ENCODE data around the gene TXNRD3. TPM values are rescaled to one million over a fixed set of nuclear protein-coding genes. Genes with fewer than 3 reads are reported as not detected.

The TXNRD3 gene
- total RNA-seq, 2 experiments from 2014 or later, result not detected

DNA sequence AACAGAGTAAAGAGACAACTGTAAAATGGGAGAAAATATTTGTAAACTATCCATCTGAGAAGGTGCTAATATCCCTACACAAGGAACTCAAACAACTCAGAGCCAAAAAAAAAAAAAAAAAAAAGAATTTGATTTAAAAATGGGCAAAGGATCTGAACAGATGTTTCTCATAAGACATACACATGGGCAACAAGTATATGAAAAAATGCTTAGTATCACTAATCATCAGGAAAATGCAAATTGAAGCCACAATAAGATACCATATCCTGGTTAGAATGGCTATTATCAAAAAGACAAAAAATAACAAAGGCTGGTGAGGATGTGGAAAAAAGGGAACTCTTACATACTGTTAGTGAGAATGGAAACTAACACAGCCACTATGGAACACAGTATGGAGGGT lies 36.2 kb downstream of the TXNRD3 start:
- H2AFZ ChIP-seq (ENCODE audit: low read length), result no peak overlapping the region
- H3K4me3 ChIP-seq (ENCODE audit: low read depth, low read length, poor library complexity, severe bottlenecking), result no peak overlapping the region
- no peaks in the 10 kb centered on the region for H3K9me3 ChIP-seq (ENCODE audit: low read length)
- no peak overlapping the region for H3K27ac ChIP-seq (ENCODE audit: low read depth, low read length, poor library complexity, severe bottlenecking)
- POLR2A ChIA-PET, result interaction anchor here (0.7 kb wide), 1 partner anchor 13 kb away, joined by 7 read pairs; no protein-coding TSS in a partner anchor
- CTCF ChIA-PET (ENCODE audit: unreplicated experiment), result no interaction called here
- H3K4me1 ChIP-seq (ENCODE audit: insufficient read depth, low read length, poor library complexity, severe bottlenecking), result no peaks in the 10 kb centered on the region
- no TSS peak for BruUV-seq (replicated peaks)
- H3K4me2 ChIP-seq (ENCODE audit: low read length), result no peak overlapping the region
- H4K20me1 ChIP-seq (ENCODE audit: insufficient read depth, low read length), result no peaks in the 10 kb centered on the region
- intact Hi-C loops (cut with micrococcal nuclease; ENCODE audit: unreplicated experiment), result no loop called here
- TF ChIP-seq EZH2phosphoT487 (IDR thresholded peaks at IDR 0.05; ENCODE audit: borderline replicate concordance, low read depth, low read length), result no peak
- TF ChIP-seq, protein P1, sequence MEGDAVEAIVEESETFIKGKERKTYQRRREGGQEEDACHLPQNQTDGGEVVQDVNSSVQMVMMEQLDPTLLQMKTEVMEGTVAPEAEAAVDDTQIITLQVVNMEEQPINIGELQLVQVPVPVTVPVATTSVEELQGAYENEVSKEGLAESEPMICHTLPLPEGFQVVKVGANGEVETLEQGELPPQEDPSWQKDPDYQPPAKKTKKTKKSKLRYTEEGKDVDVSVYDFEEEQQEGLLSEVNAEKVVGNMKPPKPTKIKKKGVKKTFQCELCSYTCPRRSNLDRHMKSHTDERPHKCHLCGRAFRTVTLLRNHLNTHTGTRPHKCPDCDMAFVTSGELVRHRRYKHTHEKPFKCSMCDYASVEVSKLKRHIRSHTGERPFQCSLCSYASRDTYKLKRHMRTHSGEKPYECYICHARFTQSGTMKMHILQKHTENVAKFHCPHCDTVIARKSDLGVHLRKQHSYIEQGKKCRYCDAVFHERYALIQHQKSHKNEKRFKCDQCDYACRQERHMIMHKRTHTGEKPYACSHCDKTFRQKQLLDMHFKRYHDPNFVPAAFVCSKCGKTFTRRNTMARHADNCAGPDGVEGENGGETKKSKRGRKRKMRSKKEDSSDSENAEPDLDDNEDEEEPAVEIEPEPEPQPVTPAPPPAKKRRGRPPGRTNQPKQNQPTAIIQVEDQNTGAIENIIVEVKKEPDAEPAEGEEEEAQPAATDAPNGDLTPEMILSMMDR (conservative IDR thresholded peaks at IDR 0.05; ENCODE audit: low read length), result no peak
- no peaks in the 10 kb centered on the region for H3K36me3 ChIP-seq (ENCODE audit: insufficient read depth, low read length)
- H3K79me2 ChIP-seq (ENCODE audit: insufficient read depth, low read depth, low read length), result no peaks in the 10 kb centered on the region
- no peak for DNase-seq (ENCODE audit: low spot score)
- H3K9me2 ChIP-seq (ENCODE audit: insufficient read depth, low read length), result no peaks in the 10 kb centered on the region

DNA sequence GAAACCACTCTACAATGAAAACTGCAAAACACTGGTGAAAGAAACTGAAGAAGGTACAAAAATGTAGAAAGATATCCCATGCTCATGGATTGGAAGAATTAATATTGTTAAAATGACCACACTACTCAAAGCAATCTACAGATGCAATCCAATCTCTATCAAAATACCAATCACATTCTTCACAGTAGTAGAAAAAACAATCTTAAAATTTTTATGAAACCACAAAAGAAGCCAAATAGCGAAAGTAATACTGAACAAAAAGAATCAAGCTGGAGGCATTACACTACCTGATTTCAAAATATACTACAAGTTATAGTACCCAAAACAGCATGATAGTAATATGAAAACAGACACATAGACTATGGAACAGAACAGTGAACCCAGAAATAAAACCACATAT lies 36.9 kb downstream of the TXNRD3 start:
- H3K79me2 ChIP-seq (ENCODE audit: insufficient read depth, low read depth, low read length), result no peaks in the 10 kb centered on the region
- H3K4me1 ChIP-seq (ENCODE audit: insufficient read depth, low read length, poor library complexity, severe bottlenecking), result no peaks in the 10 kb centered on the region
- no peak overlapping the region for H3K4me3 ChIP-seq (ENCODE audit: low read depth, low read length, poor library complexity, severe bottlenecking)
- ChIA-PET CTCF (ENCODE audit: unreplicated experiment) (no interaction called here), POLR2A (interaction anchor here (0.7 kb wide), 1 partner anchor 14 kb away, joined by 7 read pairs; no protein-coding TSS in a partner anchor)
- H3K4me2 ChIP-seq (ENCODE audit: low read length), result no peak overlapping the region
- BruUV-seq (replicated peaks), result no TSS peak
- H3K9me3 ChIP-seq (ENCODE audit: low read length), result no peaks in the 10 kb centered on the region
- no peak for TF ChIP-seq EZH2phosphoT487 (IDR thresholded peaks at IDR 0.05; ENCODE audit: borderline replicate concordance, low read depth, low read length)
- TF ChIP-seq, protein P1 (conservative IDR thresholded peaks at IDR 0.05; ENCODE audit: low read length), result no peak
- no peaks in the 10 kb centered on the region for H3K36me3 ChIP-seq (ENCODE audit: insufficient read depth, low read length)
- H4K20me1 ChIP-seq (ENCODE audit: insufficient read depth, low read length), result no peaks in the 10 kb centered on the region
- intact Hi-C loops (cut with micrococcal nuclease; ENCODE audit: unreplicated experiment), result no loop called here
- H3K27ac ChIP-seq (ENCODE audit: low read depth, low read length, poor library complexity, severe bottlenecking), result no peak overlapping the region
- H3K9me2 ChIP-seq (ENCODE audit: insufficient read depth, low read length), result no peaks in the 10 kb centered on the region
- H2AFZ ChIP-seq (ENCODE audit: low read length), result no peak overlapping the region
- DNase-seq (ENCODE audit: low spot score), result no peak

DNA sequence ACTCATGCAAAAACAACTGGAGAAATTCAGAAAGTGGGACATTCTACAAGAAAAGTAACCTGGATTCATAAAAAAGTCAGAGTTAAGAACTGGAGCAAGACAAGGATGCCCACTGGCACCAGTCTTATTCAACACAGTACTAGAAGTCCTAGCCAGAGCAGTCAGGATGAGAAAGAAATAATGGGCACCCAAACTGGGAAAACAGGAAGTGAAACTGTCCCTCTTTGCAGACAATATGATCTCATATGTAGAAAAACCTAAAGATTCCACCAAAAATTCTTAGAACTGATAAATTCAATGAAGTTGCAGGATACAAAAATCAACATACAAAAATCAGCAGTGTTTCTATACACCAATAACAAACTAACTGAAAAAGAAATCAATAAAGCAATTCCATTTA lies 37.4 kb downstream of the TXNRD3 start:
- BruUV-seq (replicated peaks), result no TSS peak
- Histone ChIP-seq H3K36me3 (ENCODE audit: insufficient read depth, low read length) (no peaks in the 10 kb centered on the region), H3K4me2 (ENCODE audit: low read length) (no peak overlapping the region), H3K79me2 (ENCODE audit: insufficient read depth, low read depth, low read length) (no peaks in the 10 kb centered on the region), H4K20me1 (ENCODE audit: insufficient read depth, low read length) (no peaks in the 10 kb centered on the region), H3K27ac (ENCODE audit: low read depth, low read length, poor library complexity, severe bottlenecking) (no peak overlapping the region), H3K4me3 (ENCODE audit: low read depth, low read length, poor library complexity, severe bottlenecking) (no peak overlapping the region), H3K9me3 (ENCODE audit: low read length) (no peaks in the 10 kb centered on the region), H3K4me1 (ENCODE audit: insufficient read depth, low read length, poor library complexity, severe bottlenecking) (no peaks in the 10 kb centered on the region), H3K9me2 (ENCODE audit: insufficient read depth, low read length) (no peaks in the 10 kb centered on the region), H2AFZ (ENCODE audit: low read length) (no peak overlapping the region)
- intact Hi-C loops (cut with micrococcal nuclease; ENCODE audit: unreplicated experiment), result no loop called here
- no peak for DNase-seq (ENCODE audit: low spot score)
- ChIA-PET POLR2A (no interaction called here), CTCF (ENCODE audit: unreplicated experiment) (no interaction called here)
- TF ChIP-seq, protein P1 (conservative IDR thresholded peaks at IDR 0.05; ENCODE audit: low read length), result no peak
- no peak for TF ChIP-seq EZH2phosphoT487 (IDR thresholded peaks at IDR 0.05; ENCODE audit: borderline replicate concordance, low read depth, low read length)
